Measurements from ENCODE around the gene PYCARD.

The PYCARD gene

DNA sequence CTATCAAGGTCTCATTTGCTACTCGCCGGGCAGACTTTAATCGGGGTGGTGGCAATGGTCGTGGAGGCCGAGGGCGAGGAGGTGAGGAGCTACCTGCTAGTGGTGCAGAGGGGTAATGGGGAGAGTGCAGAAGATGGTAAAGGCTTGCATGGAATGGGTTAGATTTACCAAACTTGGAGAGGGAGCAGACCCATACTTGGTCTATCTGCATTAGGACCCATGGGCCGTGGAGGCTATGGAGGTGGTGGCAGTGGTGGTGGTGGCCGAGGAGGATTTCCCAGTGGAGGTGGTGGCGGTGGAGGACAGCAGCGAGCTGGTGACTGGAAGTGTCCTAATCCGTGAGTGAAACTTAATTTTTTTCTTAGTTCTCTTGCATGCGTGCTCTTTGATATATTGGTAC is 12.5 kb downstream of the PYCARD start:
- no peak overlapping the region for H2BK120ac ChIP-seq (ENCODE audit: low read depth, low read length)
- H3K36me3 ChIP-seq (ENCODE audit: control insufficient read depth, insufficient read depth, low read length): peaks cover 53% of the 10 kb centered on the region
- no peak overlapping the region for H2AK5ac ChIP-seq (ENCODE audit: low read length)
- H3K4me3 ChIP-seq (ENCODE audit: low read length): no peak overlapping the region
- no CpG with 5 or more reads among the region's 12 CpGs for WGBS (ENCODE audit: extremely low coverage, insufficient coverage, low lambda C conversion rate)
- no peak overlapping the region for H4K8ac ChIP-seq (ENCODE audit: low read depth, low read length)
- H4K5ac ChIP-seq (ENCODE audit: low read length): no peak overlapping the region
- H3K18ac ChIP-seq (ENCODE audit: low read length): no peak overlapping the region
- no peak for DNase-seq
- H3K4ac ChIP-seq (ENCODE audit: low read depth, low read length): no peak overlapping the region
- no peaks in the 10 kb centered on the region for H3K4me1 ChIP-seq (ENCODE audit: control insufficient read depth, low read depth, low read length)
- no peak overlapping the region for H2BK15ac ChIP-seq (replicated peaks; ENCODE audit: low read depth)
- no peak overlapping the region for H3K9ac ChIP-seq (ENCODE audit: low read length)
- H3K79me2 ChIP-seq (ENCODE audit: control insufficient read depth, insufficient read depth, low read length): peaks cover 42% of the 10 kb centered on the region
- H2BK5ac ChIP-seq (ENCODE audit: low read length): no peak overlapping the region
- no peak overlapping the region for H3K4me2 ChIP-seq (ENCODE audit: low read length)
- H3K27ac ChIP-seq (ENCODE audit: low read depth, low read length): no peak overlapping the region
- no peak overlapping the region for H3K56ac ChIP-seq (ENCODE audit: low read length)
- no peak overlapping the region for H3K23ac ChIP-seq (ENCODE audit: low read length)
- H3K27me3 ChIP-seq (ENCODE audit: insufficient read depth, low read length, poor library complexity): no peaks in the 10 kb centered on the region
- peaks cover 44% of the 10 kb centered on the region for H3K79me1 ChIP-seq (ENCODE audit: low read length)

DNA sequence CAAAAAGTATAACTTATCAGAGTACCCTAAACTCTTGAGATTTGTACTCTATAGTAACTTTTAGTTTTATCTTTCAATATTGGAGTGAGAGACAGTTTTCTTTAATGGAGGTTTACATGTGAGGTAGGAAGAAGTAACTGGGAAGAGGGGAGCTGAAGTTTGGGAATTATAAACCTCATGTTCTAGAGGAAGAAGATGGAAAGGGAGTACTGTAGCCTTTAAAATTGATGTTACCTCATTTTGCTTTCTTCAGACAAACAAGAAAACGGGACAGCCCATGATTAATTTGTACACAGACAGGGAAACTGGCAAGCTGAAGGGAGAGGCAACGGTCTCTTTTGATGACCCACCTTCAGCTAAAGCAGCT is 13.2 kb downstream of the PYCARD start:
- peaks cover 56% of the 10 kb centered on the region for H3K36me3 ChIP-seq (ENCODE audit: control insufficient read depth, insufficient read depth, low read length)
- H2BK120ac ChIP-seq (ENCODE audit: low read depth, low read length): no peak overlapping the region
- H4K8ac ChIP-seq (ENCODE audit: low read depth, low read length): no peak overlapping the region
- H3K4me3 ChIP-seq (ENCODE audit: low read length): no peak overlapping the region
- no peak overlapping the region for H3K18ac ChIP-seq (ENCODE audit: low read length)
- H3K4me1 ChIP-seq (ENCODE audit: control insufficient read depth, low read depth, low read length): no peaks in the 10 kb centered on the region
- no peak overlapping the region for H3K4ac ChIP-seq (ENCODE audit: low read depth, low read length)
- H3K79me1 ChIP-seq (ENCODE audit: low read length): peaks cover 43% of the 10 kb centered on the region
- H2BK15ac ChIP-seq (replicated peaks; ENCODE audit: low read depth): no peak overlapping the region
- peaks cover 47% of the 10 kb centered on the region for H3K79me2 ChIP-seq (ENCODE audit: control insufficient read depth, insufficient read depth, low read length)
- no CpG with 5 or more reads among the region's 2 CpGs for WGBS (ENCODE audit: extremely low coverage, insufficient coverage, low lambda C conversion rate)
- no peak overlapping the region for H3K23ac ChIP-seq (ENCODE audit: low read length)
- no peak overlapping the region for H4K5ac ChIP-seq (ENCODE audit: low read length)
- no peak overlapping the region for H3K27ac ChIP-seq (ENCODE audit: low read depth, low read length)
- H2AK5ac ChIP-seq (ENCODE audit: low read length): no peak overlapping the region
- no peak overlapping the region for H3K56ac ChIP-seq (ENCODE audit: low read length)
- no peaks in the 10 kb centered on the region for H3K27me3 ChIP-seq (ENCODE audit: insufficient read depth, low read length, poor library complexity)
- H3K9ac ChIP-seq (ENCODE audit: low read length): no peak overlapping the region
- H2BK5ac ChIP-seq (ENCODE audit: low read length): no peak overlapping the region
- H3K4me2 ChIP-seq (ENCODE audit: low read length): no peak overlapping the region
- no peak for DNase-seq

DNA sequence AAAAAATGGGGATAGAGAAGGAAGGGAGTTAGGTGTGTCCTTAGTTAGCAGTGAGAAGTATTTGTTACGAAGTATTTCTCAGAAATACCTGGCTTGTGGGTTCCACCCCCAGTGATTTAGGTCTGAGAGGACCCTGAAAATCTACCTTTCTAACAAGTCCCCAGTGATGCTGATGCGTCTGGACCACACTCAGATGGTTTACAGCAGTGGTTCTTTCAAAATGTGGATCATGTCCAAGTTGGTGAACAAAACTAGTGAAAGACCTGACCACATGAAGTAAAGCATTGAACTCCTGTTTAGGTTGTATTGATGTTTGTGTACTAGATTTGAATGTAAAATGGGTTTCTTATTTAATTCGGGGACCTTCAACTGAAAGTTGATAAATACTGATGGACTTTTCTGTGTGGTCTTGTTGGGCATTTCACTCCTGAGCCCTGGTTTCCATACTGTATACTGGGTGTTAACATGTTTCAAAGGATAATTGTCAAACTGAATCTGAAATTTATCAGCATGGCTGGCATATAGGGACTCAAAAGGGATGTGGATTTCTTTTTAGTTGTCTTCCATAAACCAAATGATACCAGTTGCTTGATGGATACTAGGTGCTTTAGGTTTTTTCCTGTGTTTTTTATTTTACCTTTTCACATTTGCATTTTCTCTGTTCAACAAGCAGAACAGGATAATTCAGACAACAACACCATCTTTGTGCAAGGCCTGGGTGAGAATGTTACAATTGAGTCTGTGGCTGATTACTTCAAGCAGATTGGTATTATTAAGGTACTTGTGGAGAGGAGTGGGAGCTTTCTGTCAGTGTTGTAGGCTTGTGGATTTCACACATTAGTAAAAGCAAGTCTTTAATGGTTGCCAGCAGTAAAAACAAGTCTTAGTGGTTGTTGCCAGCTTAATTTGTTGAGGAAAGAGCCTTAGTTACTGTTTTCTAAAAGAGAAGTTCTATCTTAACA is 13.8 kb downstream of the PYCARD start:
- Histone ChIP-seq H3K27me3 (ENCODE audit: insufficient read depth, low read length, poor library complexity) (no peaks in the 10 kb centered on the region), H4K8ac (ENCODE audit: low read depth, low read length) (no peak overlapping the region), H3K4me3 (ENCODE audit: low read length) (no peak overlapping the region), H3K79me1 (ENCODE audit: low read length) (peaks cover 44% of the 10 kb centered on the region), H3K23ac (ENCODE audit: low read length) (no peak overlapping the region), H3K36me3 (ENCODE audit: control insufficient read depth, insufficient read depth, low read length) (peaks cover 57% of the 10 kb centered on the region), H3K56ac (ENCODE audit: low read length) (no peak overlapping the region), H4K5ac (ENCODE audit: low read length) (no peak overlapping the region), H2BK120ac (ENCODE audit: low read depth, low read length) (no peak overlapping the region), H2BK5ac (ENCODE audit: low read length) (no peak overlapping the region), H3K4me2 (ENCODE audit: low read length) (no peak overlapping the region), H3K79me2 (ENCODE audit: control insufficient read depth, insufficient read depth, low read length) (peaks cover 53% of the 10 kb centered on the region), H3K4ac (ENCODE audit: low read depth, low read length) (no peak overlapping the region), H2AK5ac (ENCODE audit: low read length) (no peak overlapping the region), H3K4me1 (ENCODE audit: control insufficient read depth, low read depth, low read length) (no peaks in the 10 kb centered on the region), H2BK15ac (replicated peaks; ENCODE audit: low read depth) (no peak overlapping the region), H3K9ac (ENCODE audit: low read length) (no peak overlapping the region), H3K18ac (ENCODE audit: low read length) (no peak overlapping the region), H3K27ac (ENCODE audit: low read depth, low read length) (no peak overlapping the region)
- WGBS (ENCODE audit: extremely low coverage, insufficient coverage, low lambda C conversion rate): no CpG with 5 or more reads among the region's 3 CpGs
- DNase-seq: no peak

DNA sequence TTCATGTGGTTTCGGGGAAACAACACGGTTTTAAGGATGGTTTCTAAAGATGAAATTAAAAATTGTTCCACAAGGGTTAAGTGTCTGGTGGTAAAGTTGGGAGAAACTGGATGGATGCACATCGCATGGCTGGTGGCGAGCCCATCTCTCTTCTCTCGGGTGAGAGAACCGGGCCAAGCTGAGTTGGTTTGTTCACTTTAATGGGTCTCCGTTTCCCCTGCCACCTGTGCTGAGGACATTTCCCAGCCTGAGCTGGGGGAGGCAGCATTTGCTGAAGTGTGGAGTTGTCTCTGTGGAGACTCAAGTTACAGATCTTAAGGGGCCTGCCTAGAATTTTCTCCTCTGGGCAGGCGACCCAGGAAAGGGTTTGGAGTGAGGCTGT is 14.8 kb downstream of the PYCARD start:
- Histone ChIP-seq H4K8ac (ENCODE audit: low read depth, low read length) (no peak overlapping the region), H3K56ac (ENCODE audit: low read length) (no peak overlapping the region), H3K4me3 (ENCODE audit: low read length) (no peak overlapping the region), H3K4me2 (ENCODE audit: low read length) (no peak overlapping the region), H3K79me2 (ENCODE audit: control insufficient read depth, insufficient read depth, low read length) (peaks cover 63% of the 10 kb centered on the region), H2AK5ac (ENCODE audit: low read length) (no peak overlapping the region), H2BK120ac (ENCODE audit: low read depth, low read length) (no peak overlapping the region), H3K36me3 (ENCODE audit: control insufficient read depth, insufficient read depth, low read length) (peaks cover 56% of the 10 kb centered on the region), H3K18ac (ENCODE audit: low read length) (no peak overlapping the region), H3K27ac (ENCODE audit: low read depth, low read length) (no peak overlapping the region), H3K27me3 (ENCODE audit: insufficient read depth, low read length, poor library complexity) (no peaks in the 10 kb centered on the region), H2BK15ac (replicated peaks; ENCODE audit: low read depth) (no peak overlapping the region), H3K23ac (ENCODE audit: low read length) (no peak overlapping the region), H4K5ac (ENCODE audit: low read length) (no peak overlapping the region), H3K79me1 (ENCODE audit: low read length) (peaks cover 44% of the 10 kb centered on the region), H3K4me1 (ENCODE audit: control insufficient read depth, low read depth, low read length) (peaks cover 4% of the 10 kb centered on the region), H3K4ac (ENCODE audit: low read depth, low read length) (no peak overlapping the region), H2BK5ac (ENCODE audit: low read length) (no peak overlapping the region), H3K9ac (ENCODE audit: low read length) (no peak overlapping the region)
- DNase-seq: no peak
- no CpG with 5 or more reads among the region's 8 CpGs for WGBS (ENCODE audit: extremely low coverage, insufficient coverage, low lambda C conversion rate)

DNA sequence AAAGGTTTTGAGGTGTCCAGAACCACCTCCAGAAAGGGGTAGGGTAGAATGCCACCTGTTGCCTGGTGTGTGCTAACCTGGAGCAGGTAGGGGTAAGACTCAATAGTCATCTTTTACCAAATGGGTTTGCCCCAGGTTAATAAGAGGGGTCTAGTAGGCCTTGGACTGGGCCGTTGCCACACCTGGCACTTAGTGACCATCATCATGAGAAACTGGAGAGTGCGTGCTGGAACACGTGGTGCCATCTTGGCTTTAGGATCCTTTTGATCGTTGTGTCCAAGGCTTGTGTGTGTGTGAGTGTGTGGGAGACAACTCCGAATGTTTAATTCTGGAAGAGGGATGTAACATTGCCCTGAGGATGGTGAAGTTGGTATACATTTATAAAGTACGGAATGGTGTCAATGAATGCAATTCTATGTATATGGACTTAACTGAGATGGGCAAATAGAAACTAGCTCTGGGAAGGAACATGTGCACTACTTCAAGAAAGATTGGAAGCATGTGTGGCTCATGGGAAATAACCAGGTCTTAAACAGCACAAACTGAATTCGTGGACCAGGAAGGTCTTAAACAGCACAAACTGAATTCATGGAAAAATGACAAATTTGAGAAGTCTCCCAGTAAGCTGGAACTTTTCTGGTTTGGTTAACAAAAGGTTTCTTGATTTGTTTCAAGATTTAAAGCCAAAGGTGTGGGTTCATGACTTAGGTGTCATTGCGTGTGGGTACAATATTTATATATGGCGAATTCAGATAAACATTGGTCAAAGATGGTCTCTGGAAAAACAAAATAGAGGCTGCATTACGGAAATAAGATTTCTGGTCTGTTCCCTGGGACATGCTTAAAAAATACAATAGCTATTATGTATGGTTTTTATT is 15.4 kb downstream of the PYCARD start:
- H3K4me1 ChIP-seq (ENCODE audit: control insufficient read depth, low read depth, low read length): peaks cover 4% of the 10 kb centered on the region
- no peak overlapping the region for H2BK15ac ChIP-seq (replicated peaks; ENCODE audit: low read depth)
- H3K4ac ChIP-seq (ENCODE audit: low read depth, low read length): no peak overlapping the region
- no peak overlapping the region for H3K4me3 ChIP-seq (ENCODE audit: low read length)
- no peak overlapping the region for H3K27ac ChIP-seq (ENCODE audit: low read depth, low read length)
- H3K79me1 ChIP-seq (ENCODE audit: low read length): peaks cover 43% of the 10 kb centered on the region
- H3K36me3 ChIP-seq (ENCODE audit: control insufficient read depth, insufficient read depth, low read length): peaks cover 56% of the 10 kb centered on the region
- H2BK5ac ChIP-seq (ENCODE audit: low read length): no peak overlapping the region
- H3K9ac ChIP-seq (ENCODE audit: low read length): no peak overlapping the region
- H4K5ac ChIP-seq (ENCODE audit: low read length): no peak overlapping the region
- no peak overlapping the region for H3K4me2 ChIP-seq (ENCODE audit: low read length)
- WGBS (ENCODE audit: extremely low coverage, insufficient coverage, low lambda C conversion rate): no CpG with 5 or more reads among the region's 10 CpGs
- no peak for DNase-seq
- H3K79me2 ChIP-seq (ENCODE audit: control insufficient read depth, insufficient read depth, low read length): peaks cover 69% of the 10 kb centered on the region
- H2AK5ac ChIP-seq (ENCODE audit: low read length): no peak overlapping the region
- H3K23ac ChIP-seq (ENCODE audit: low read length): no peak overlapping the region
- no peak overlapping the region for H3K18ac ChIP-seq (ENCODE audit: low read length)
- no peaks in the 10 kb centered on the region for H3K27me3 ChIP-seq (ENCODE audit: insufficient read depth, low read length, poor library complexity)
- H3K56ac ChIP-seq (ENCODE audit: low read length): no peak overlapping the region
- no peak overlapping the region for H2BK120ac ChIP-seq (ENCODE audit: low read depth, low read length)
- no peak overlapping the region for H4K8ac ChIP-seq (ENCODE audit: low read depth, low read length)
